GM21528 (cell line): ENCODE results near the gene DHX57.
"Not testable (repeated sequence)": the region's sequence is repeated elsewhere in the genome, so short reads cannot be mapped to it uniquely, and the experiment has no call there.

Experiments
- ATAC-seq: cut with Tn5 transposase; IDR thresholded peaks from one replicate; pipeline ENCODE4 v1.9.1; 2021; ENCODE audit warnings: mild to moderate bottlenecking, moderate library complexity; ENCODE audit not compliant: unreplicated experiment, low FRiP score

Gene DHX57

GRCh38 chr2:38806733-38807059 lies 69.0 kb downstream of the DHX57 start:
- ATAC-seq = no peak

GRCh38 chr2:38806015-38806732 lies 69.6 kb downstream of the DHX57 start:
- no peak for ATAC-seq

- no peak for ATAC-seq
These were observed 77.8 kb downstream of the DHX57 start for GRCh38 chr2:38797953-38798352.

GRCh38 chr2:38797250-38797676 lies 78.5 kb downstream of the DHX57 start:
- no peak for ATAC-seq

DNA sequence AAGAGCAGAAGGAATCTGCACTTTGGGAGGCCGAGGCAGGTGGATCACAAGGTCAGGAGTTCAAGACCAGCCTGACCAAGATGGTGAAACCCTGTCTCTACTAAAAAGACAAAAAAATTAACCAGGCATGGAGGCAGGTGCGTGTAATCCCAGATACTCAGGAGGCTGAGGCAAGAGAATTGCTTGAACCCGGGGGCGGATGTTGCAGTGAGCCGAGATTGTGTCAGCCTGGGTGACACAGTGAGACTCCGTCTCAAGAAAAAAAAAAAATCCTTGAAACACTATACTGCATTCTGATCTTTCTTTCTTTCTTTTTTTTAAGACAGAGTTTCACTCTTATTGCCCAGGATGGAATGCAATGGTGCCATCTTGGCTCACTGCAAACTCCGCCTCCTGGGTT lies 80.7 kb downstream of the DHX57 start:
- not testable (repeated sequence) for ATAC-seq

DNA sequence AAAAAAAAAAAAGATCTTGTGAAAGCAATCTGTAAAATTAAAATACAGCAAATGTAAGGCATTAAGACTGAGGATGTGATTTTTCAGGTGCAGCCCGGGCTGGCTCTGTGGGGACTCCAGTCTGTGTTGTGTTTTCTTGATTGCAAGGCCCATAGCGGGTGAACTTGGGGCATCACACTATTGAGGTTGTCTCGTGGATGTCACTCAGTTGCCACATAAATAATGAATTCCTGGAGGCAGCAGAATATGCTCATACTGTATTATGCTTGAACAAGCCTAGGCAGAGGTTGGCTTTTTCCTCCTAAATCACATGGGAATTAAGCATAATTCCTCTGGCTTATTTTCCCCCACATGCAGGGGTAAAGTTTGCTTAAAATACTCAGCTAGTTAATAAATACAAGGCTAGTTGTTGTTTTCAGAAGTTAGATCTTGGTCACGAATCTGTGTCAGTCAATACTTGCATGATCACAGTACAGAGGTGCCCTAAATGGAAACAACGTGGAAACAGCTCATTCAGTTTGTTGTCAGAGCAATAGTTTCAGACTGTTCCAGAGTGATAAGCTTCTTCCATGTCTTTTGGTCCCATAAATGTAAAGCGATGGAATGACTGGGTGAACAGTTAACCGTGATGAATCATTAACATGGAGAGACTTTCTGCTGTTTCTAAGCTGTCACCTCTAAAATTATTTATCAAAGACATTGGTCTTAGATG lies 81.3 kb downstream of the DHX57 start:
- ATAC-seq = no peak

DNA sequence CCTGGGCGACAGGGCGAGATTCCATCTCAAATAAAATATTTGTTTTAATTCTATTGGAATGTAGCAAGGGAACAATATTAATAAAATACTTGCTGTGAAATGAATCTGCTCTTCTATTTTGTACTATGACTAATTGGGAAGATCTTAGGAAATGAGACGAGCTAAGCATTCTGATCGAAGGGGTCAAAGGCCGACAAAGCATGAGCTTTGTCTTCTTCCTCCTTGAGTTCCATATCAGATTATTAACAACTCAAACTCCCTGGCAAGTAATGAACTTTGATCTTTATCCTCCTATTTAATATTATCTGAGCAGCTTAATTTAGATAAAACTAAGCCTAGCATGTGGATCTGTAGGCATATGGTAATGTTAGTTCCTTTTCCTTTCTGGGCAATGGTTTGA lies 82.2 kb downstream of the DHX57 start:
- no peak for ATAC-seq

GRCh38 chr2:38792751-38793150 lies 83.0 kb downstream of the DHX57 start:
- ATAC-seq = no peak

DNA sequence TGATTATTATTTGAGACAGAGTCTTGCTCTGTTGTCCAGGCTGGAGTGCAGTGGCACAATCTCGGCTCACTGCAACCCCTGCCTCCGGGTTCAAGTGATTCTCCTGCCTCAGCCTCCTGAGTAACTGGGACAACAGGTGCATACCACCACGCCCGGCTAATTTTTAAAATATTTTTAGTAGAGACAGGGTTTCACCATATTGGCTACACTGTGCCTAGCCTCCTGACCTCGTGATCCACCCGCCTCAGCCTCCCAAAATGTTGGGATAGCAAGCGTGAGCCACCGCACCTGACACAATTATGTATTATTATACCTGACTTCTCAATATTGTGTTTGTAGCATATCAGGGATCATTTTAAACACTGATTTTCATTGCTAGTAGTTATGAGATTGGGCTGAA lies 83.4 kb downstream of the DHX57 start:
- ATAC-seq = not testable (repeated sequence)

DNA sequence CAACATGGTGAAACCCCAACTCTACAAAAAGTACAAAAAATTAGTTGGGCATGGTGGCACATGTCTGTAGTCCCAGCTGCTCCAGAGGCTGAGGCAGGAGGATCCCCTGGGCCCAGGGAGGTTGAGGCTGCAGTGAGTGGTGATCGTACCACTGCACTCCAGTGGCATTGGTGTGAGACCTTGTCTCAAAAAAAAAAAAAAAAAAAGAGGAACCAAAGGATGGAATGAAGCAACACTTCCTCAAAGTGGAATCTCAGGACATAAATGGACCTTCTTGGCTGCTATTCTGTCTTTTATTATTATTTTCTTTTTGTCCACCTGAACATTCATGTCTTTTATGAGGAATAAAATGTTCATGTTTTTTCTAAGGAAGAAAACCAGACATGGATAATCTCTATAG lies 84.0 kb downstream of the DHX57 start:
- ATAC-seq = no peak

DNA sequence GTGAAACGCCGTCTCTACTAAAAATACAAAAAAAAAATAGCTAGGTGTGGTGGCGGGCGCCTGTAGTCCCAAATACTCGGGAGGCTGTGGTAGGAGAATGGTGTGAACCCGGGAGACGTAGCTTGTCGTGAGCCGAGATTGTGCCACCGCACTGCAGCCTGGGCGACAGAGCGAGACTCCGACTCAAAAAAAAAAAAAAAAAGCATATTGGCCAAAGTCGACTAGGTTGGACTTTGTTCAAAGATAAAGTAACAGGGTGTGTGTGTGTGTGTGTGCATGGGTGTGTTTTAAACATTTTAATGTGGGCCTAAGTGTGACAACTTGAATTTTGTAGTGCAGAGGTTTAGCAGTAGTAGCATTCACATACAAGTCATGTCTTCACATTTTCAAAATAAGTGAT lies 86.0 kb downstream of the DHX57 start:
- no peak for ATAC-seq

DNA sequence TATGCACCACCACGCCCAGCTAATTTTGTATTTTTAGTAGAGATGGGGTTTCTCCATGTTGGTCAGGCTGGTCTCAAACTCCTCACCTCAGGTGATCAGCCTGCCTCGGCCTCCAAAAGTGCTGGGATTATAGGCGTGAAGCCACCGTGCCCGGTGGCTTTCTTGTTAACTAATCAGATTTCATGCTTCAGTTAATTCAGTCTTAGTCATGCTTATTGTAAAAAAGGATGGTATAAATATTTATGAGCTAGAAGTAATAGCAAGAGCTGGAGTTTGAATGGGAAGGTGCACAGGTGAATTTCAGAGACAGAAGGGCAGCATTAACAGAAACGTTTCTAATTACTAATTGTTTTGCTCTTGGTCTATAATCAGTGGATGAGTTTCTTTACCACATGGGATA lies 87.4 kb downstream of the DHX57 start:
- no peak for ATAC-seq

- no peak for ATAC-seq
These were observed 92.1 kb downstream of the DHX57 start for GRCh38 chr2:38783586-38783985.

DNA sequence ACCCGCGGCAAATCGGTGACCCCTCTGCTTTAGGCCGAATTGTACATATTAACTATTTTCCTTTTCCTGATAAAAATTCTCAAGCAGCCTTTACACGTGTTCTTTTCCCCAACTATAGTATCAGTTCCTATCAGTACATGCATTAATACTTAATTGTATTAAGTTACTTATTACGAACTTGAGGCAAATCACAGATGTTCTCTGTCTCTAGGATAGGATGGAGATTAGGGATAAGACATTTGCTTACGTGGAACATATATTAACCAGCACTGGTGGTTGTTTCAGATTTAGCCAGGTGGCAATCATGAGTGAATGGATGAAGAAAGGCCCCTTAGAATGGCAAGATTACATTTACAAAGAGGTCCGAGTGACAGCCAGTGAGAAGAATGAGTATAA lies 97.0 kb downstream of the DHX57 start:
- no peak for ATAC-seq

GRCh38 chr2:38776531-38776930 lies 99.2 kb downstream of the DHX57 start:
- no peak for ATAC-seq

- no peak for ATAC-seq
These were observed 99.9 kb downstream of the DHX57 start for GRCh38 chr2:38775921-38776225.

DNA sequence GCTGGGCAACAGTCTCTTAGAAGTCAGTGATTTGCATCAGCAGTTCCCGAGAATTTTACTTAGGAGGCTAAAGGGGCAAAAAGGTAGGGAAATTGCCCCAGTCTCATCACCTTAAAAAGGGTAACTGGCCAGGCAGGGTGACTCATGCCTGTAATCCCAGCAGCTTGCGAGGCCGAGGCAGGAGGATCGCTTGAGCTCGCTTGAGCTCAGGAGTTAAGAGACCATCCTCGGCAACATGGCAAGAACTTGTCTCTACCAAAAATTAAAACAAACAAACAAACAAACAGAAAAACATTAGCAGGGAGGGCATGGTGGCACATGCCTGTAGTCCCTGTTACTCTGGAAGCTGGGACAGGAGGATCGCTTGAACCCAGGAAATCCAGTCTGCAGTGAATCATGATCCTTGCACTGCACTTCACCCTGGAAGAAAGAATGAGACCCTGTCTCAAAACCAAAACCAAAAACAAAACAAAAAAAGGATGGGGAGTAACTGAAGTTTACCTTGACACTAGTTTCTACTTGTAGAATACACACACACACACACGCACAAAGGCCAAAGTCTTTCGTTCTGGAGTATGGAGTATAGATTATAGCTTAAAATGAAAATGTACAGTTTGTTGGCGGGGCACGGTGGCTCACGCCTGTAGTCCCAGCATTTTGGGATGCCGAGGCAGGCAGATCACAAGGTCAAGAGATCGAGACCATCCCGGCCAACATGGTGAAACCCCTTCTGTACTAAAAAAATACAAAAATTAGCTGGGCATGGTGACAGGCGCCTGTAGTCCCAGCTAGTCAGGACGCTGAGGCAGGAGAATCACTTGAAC lies 100.4 kb downstream of the DHX57 start:
- ATAC-seq = no peak

DNA sequence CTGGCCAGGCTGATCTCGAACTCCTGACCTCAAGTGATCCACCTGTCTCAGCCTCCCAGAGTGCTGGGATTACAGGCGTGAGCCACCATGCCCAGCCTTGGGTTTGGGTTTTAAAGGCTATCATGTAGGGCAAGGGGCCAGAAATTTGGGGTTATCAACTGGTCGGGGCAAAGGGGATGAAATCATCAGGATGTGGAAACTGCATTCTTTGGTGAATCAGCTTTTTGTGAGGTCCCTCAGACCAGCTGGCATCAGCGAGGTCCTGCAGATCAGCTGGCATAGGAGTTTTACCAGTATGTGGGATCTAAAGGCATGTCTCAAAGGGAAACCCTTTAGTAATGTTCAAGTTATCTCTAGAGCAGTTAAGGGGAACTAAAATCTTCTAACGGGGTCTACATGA lies 104.1 kb downstream of the DHX57 start:
- no peak for ATAC-seq

DNA sequence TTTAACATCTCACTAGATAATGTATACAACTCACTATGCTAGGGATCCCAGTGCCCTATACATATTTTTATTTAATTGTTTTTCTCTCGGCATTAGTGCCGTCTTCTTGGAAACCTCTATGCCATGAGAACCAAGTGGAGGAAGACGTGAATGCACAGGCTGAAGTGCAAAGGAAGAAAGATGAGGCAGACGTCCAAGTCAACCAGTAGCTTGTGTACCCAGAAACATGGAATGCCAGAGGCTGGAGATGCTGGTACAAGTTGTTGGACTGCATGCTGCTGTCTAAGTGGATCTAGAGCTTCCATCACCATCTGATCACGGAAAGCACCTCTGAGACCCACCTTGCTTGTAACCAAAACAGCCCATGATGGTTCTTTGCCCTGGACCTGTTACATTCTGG lies 110.2 kb downstream of the DHX57 start:
- no peak for ATAC-seq

DNA sequence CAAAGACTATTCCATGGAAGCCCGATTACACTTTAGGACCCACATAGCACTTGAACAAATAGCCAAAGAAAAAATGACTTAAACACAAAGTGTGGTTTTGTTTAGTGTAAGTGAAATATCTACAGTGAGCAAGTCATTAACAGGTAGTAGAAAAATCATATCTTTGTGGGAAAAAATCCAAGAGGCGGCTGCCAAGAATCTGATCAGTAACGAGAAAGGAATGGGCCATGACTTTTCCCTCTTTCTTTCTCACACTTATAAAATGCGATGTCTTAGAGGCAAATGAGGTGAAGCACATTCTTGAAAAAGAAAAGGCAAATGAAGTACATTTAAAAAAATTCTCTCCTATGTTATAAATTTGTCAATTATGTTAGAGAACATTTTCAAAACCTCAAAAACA lies 110.6 kb downstream of the DHX57 start:
- no peak for ATAC-seq

DNA sequence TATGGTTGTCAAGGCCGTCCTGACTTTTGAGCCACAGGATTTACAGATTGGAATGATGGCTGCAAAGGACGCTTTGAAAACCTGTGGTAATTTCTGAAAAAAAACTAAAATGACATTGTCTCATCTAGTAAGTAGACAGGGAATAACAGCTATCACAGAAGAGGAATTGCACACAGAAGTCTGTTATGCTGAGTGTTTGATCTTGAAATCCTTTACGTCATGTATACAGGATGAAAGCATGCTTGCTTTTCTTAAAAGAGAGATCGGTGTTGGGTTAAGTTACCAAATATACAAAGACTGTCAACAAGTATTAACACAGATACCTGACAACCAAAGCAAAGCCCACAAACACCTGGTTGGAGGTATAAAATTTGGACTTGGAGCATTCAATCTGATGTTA lies 112.0 kb downstream of the DHX57 start:
- no peak for ATAC-seq

GRCh38 chr2:38763228-38763627 lies 112.5 kb downstream of the DHX57 start:
- no peak for ATAC-seq
